ENCODE results near the gene CYP3A7. TPM values are rescaled to one million over a fixed set of nuclear protein-coding genes. Genes with fewer than 3 reads are reported as not detected.

The CYP3A7 gene
- total and polyA plus RNA-seq, 2 of the 13 experiments (the other 11 are each of a cell fraction or from before 2014, with no cell fraction given): 5.8 to 6.4 TPM

DNA sequence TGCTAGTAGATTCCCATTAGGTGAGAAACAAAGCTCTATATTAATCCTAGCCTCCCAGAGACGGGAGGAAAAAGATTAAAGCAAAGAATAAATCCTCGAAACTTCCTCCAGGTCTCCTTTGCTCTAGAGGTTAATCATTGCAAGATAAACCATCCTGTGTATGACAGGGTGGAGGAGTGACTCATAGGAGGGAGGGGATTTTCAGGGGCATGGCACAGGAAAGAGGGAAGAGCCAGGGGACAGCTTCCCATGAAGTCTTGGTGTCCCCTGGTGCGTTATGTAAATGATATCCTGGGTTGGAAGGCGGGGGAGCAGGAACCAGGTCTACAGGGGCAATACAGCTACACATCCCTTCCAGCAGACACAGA, 56.0 kb downstream of the CYP3A7 start (continued):
- no peak for TF ChIP-seq ZNF362 (CRISPR knock-in tag; IDR thresholded peaks at IDR 0.05; ENCODE audit: borderline replicate concordance)
- TF ChIP-seq ZNF343 (CRISPR knock-in tag; IDR thresholded peaks at IDR 0.05): no peak
- TF ChIP-seq, protein P1, sequence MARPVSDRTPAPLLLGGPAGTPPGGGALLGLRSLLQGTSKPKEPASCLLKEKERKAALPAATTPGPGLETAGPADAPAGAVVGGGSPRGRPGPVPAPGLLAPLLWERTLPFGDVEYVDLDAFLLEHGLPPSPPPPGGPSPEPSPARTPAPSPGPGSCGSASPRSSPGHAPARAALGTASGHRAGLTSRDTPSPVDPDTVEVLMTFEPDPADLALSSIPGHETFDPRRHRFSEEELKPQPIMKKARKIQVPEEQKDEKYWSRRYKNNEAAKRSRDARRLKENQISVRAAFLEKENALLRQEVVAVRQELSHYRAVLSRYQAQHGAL (CRISPR knock-in tag; IDR thresholded peaks at IDR 0.05; ENCODE audit: not compliant biosample characterization): no peak
- TF ChIP-seq TERF1 (CRISPR knock-in tag; IDR thresholded peaks at IDR 0.05): no peak
- TF ChIP-seq, protein P2, sequence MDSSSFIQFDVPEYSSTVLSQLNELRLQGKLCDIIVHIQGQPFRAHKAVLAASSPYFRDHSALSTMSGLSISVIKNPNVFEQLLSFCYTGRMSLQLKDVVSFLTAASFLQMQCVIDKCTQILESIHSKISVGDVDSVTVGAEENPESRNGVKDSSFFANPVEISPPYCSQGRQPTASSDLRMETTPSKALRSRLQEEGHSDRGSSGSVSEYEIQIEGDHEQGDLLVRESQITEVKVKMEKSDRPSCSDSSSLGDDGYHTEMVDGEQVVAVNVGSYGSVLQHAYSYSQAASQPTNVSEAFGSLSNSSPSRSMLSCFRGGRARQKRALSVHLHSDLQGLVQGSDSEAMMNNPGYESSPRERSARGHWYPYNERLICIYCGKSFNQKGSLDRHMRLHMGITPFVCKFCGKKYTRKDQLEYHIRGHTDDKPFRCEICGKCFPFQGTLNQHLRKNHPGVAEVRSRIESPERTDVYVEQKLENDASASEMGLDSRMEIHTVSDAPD (CRISPR knock-in tag; IDR thresholded peaks at IDR 0.05): no peak
- TF ChIP-seq SRSF1 (optimal IDR thresholded peaks at IDR 0.05; ENCODE audit: low read depth, low read length): no peak
- no peak for TF ChIP-seq ZNF3 (CRISPR knock-in tag; IDR thresholded peaks at IDR 0.05)
- TF ChIP-seq TAF1 (CRISPR knock-in tag; IDR thresholded peaks at IDR 0.05): no peak
- TF ChIP-seq ZNF44 (CRISPR knock-in tag; IDR thresholded peaks at IDR 0.05): no peak
- no peak for TF ChIP-seq SRY (CRISPR knock-in tag; IDR thresholded peaks at IDR 0.05)
- TF ChIP-seq, protein P3, sequence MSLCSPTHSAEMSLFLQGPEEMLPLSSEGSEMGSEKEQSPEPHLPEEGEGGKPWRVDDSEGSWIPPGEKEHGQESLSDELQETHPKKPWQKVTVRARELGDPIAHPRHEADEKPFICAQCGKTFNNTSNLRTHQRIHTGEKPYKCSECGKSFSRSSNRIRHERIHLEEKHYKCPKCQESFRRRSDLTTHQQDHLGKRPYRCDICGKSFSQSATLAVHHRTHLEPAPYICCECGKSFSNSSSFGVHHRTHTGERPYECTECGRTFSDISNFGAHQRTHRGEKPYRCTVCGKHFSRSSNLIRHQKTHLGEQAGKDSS (CRISPR knock-in tag; IDR thresholded peaks at IDR 0.05; ENCODE audit: borderline replicate concordance, low read depth): no peak
- TF ChIP-seq ZMYM3 (CRISPR knock-in tag; IDR thresholded peaks at IDR 0.05): no peak
- TF ChIP-seq DDIT3 (CRISPR knock-in tag; IDR thresholded peaks at IDR 0.05): no peak
- TF ChIP-seq, protein P4, sequence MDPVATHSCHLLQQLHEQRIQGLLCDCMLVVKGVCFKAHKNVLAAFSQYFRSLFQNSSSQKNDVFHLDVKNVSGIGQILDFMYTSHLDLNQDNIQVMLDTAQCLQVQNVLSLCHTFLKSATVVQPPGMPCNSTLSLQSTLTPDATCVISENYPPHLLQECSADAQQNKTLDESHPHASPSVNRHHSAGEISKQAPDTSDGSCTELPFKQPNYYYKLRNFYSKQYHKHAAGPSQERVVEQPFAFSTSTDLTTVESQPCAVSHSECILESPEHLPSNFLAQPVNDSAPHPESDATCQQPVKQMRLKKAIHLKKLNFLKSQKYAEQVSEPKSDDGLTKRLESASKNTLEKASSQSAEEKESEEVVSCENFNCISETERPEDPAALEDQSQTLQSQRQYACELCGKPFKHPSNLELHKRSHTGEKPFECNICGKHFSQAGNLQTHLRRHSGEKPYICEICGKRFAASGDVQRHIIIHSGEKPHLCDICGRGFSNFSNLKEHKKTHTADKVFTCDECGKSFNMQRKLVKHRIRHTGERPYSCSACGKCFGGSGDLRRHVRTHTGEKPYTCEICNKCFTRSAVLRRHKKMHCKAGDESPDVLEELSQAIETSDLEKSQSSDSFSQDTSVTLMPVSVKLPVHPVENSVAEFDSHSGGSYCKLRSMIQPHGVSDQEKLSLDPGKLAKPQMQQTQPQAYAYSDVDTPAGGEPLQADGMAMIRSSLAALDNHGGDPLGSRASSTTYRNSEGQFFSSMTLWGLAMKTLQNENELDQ (CRISPR knock-in tag; IDR thresholded peaks at IDR 0.05; ENCODE audit: borderline replicate concordance): no peak
- no peak for TF ChIP-seq KDM5A (IDR thresholded peaks at IDR 0.05; ENCODE audit: borderline replicate concordance, low read length)
- no peak for TF ChIP-seq PPARG (CRISPR knock-in tag; conservative IDR thresholded peaks at IDR 0.05)
- no peak for TF ChIP-seq SP4 (CRISPR knock-in tag; IDR thresholded peaks at IDR 0.05)
- no peak for TF ChIP-seq ZBTB7B (CRISPR knock-in tag; IDR thresholded peaks at IDR 0.05)
- TF ChIP-seq ZFP90 (CRISPR knock-in tag; IDR thresholded peaks at IDR 0.05; ENCODE audit: borderline replicate concordance): no peak
- no peak for TF ChIP-seq LBX2 (CRISPR knock-in tag; IDR thresholded peaks at IDR 0.05; ENCODE audit: borderline replicate concordance)
- no peak for TF ChIP-seq ZNF674 (CRISPR knock-in tag; IDR thresholded peaks at IDR 0.05; ENCODE audit: low read depth)
- no peak for TF ChIP-seq MLLT10 (CRISPR knock-in tag; IDR thresholded peaks at IDR 0.05)
- no peak for TF ChIP-seq PRPF4 (IDR thresholded peaks at IDR 0.05; ENCODE audit: low read depth, low read length, poor library complexity, severe bottlenecking)
